HFFc6 (cell line): Measurements from ENCODE around the gene RBP5. TPM values are rescaled to one million over a fixed set of nuclear protein-coding genes. Genes with fewer than 3 reads are reported as not detected.

Source experiments
- DNase-seq: peaks from one replicate; pipeline ENCODE4 v3.0.0-alpha.2; 2018
- H3K27ac Mint-ChIP-seq: 2 replicates; pipeline ENCODE4 v1.8.0; 2020; ENCODE audit warnings: mild to moderate bottlenecking, mixed read lengths
- H3K27me3 Mint-ChIP-seq: 2 replicates; pipeline ENCODE4 v1.8.0; 2021; ENCODE audit warnings: mild to moderate bottlenecking, moderate library complexity, mixed read lengths; ENCODE audit not compliant: insufficient read depth
- H3K36me3 Mint-ChIP-seq: 2 replicates; pipeline ENCODE4 v1.8.0; 2021; ENCODE audit warnings: low read depth, mixed read lengths
- H3K4me1 Mint-ChIP-seq: 2 replicates; pipeline ENCODE4 v1.8.0; 2020; ENCODE audit warnings: low read depth, mixed read lengths
- H3K4me3 Mint-ChIP-seq: 2 replicates; pipeline ENCODE4 v1.8.0; 2020; ENCODE audit warnings: mild to moderate bottlenecking, moderate library complexity, mixed read lengths
- H3K9me3 Mint-ChIP-seq: 2 replicates; pipeline ENCODE4 v1.8.0; 2020; ENCODE audit warnings: mild to moderate bottlenecking, mixed read lengths
- total RNA-seq, 6 experiments: library from RNA; stranded (reverse); fragmentation: NEBNext Ultra II Directional; extraction: Animal tissue kit (Norgen Biotek cat#: 25700); gene quantifications; 2 replicates in 1 of 6; 3 replicates in 5 of 6; pipeline ENCODE4 v1.2.3, GENCODE V29; 2021
- TF ChIP-seq, protein P1 (sequence below): fragments of 200-600 bp; sonication (generic); IDR thresholded peaks from 2 replicates; pipeline ENCODE4 v1.5.0; 2021; ENCODE audit warnings: antibody characterized with exemption, mild to moderate bottlenecking

Gene RBP5
- total RNA-seq, 6 experiments from 2014 or later: not detected

DNA sequence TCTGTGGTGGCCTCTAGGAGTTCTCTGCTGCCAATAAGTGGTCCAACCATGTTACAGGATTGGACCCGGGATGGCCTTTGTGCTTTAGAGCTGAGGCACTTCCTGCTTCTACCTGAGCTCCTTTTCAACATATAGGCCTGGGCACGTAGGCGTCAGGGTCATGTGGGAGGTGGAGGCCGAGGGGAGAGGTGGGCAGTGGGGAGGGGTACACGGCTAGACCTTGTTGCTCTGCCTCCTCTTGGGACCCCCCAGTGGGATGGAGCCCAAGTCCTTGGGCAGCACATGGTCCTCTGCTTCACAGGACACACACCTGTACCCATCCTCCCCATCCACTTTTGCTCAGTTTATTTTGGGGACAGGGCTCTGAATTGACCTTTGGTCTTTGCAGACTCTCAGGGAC is 7.4 kb downstream of the RBP5 start:
- H3K9me3 Mint-ChIP-seq: no peaks in the 10 kb centered on the region
- TF ChIP-seq, protein P1, sequence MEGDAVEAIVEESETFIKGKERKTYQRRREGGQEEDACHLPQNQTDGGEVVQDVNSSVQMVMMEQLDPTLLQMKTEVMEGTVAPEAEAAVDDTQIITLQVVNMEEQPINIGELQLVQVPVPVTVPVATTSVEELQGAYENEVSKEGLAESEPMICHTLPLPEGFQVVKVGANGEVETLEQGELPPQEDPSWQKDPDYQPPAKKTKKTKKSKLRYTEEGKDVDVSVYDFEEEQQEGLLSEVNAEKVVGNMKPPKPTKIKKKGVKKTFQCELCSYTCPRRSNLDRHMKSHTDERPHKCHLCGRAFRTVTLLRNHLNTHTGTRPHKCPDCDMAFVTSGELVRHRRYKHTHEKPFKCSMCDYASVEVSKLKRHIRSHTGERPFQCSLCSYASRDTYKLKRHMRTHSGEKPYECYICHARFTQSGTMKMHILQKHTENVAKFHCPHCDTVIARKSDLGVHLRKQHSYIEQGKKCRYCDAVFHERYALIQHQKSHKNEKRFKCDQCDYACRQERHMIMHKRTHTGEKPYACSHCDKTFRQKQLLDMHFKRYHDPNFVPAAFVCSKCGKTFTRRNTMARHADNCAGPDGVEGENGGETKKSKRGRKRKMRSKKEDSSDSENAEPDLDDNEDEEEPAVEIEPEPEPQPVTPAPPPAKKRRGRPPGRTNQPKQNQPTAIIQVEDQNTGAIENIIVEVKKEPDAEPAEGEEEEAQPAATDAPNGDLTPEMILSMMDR: no peak
- no peaks in the 10 kb centered on the region for H3K36me3 Mint-ChIP-seq
- no peak for DNase-seq
- no peak overlapping the region for H3K27ac Mint-ChIP-seq
- peaks cover 2% of the 10 kb centered on the region; the same call in 1 of the 2 replicates for H3K4me1 Mint-ChIP-seq
- H3K4me3 Mint-ChIP-seq: no peak overlapping the region
- peaks cover 1% of the 10 kb centered on the region for H3K27me3 Mint-ChIP-seq

DNA sequence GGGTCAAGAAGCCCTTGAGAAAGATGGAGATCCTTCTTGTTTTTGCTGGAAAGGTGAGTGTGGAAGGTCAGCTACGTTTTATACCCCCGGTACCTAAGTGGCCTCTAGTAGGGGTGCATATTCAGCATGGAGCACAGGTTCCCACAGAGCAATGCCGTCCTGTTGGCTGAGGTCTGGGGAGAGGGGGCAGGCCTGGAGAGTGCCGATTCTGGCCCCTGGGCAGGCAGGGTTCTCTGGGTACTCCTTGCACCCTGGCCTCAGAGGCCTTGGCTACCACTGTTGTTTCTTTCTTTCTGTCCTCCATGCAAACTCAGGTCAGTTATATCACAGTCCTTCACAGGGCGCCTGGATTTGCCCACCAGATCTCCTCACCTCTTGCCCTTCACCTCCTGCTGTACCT is 8.5 kb downstream of the RBP5 start:
- H3K36me3 Mint-ChIP-seq: peaks cover under 1% of the 10 kb centered on the region; the same call in 1 of the 2 replicates
- H3K4me1 Mint-ChIP-seq: peaks cover 5% of the 10 kb centered on the region; the same call in 1 of the 2 replicates
- TF ChIP-seq, protein P1: no peak
- no peak for DNase-seq
- no peaks in the 10 kb centered on the region for H3K9me3 Mint-ChIP-seq
- H3K27me3 Mint-ChIP-seq: peaks cover 1% of the 10 kb centered on the region
- no peak overlapping the region for H3K4me3 Mint-ChIP-seq
- no peak overlapping the region for H3K27ac Mint-ChIP-seq

DNA sequence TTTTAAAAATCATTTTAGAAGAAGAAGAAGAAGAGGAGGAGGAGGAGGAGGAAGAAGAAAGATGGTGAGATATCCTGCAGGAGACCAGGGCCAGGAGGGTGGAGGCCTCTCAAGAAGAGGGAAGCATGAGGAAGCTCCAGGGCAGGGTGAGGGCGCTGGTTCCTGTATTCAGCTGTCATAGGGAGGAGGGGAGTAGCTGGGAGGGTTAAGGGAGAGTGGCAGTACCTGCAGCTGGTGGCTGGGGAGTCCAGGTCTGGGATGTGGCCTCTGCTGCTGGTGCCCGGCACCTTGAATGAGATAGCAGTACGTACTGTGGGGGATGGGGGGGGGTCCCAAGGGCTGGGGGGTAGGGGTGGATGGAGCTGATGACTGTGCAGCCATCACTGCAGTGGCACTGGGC is 9.8 kb downstream of the RBP5 start:
- TF ChIP-seq, protein P1: no peak
- H3K4me1 Mint-ChIP-seq: peaks cover 5% of the 10 kb centered on the region; the same call in 1 of the 2 replicates
- H3K27me3 Mint-ChIP-seq: no peaks in the 10 kb centered on the region; the same call in 1 of the 2 replicates
- H3K4me3 Mint-ChIP-seq: no peak overlapping the region
- no peak overlapping the region for H3K27ac Mint-ChIP-seq
- no peak for DNase-seq
- H3K36me3 Mint-ChIP-seq: peaks cover 10% of the 10 kb centered on the region; the same call in 1 of the 2 replicates
- H3K9me3 Mint-ChIP-seq: no peaks in the 10 kb centered on the region

DNA sequence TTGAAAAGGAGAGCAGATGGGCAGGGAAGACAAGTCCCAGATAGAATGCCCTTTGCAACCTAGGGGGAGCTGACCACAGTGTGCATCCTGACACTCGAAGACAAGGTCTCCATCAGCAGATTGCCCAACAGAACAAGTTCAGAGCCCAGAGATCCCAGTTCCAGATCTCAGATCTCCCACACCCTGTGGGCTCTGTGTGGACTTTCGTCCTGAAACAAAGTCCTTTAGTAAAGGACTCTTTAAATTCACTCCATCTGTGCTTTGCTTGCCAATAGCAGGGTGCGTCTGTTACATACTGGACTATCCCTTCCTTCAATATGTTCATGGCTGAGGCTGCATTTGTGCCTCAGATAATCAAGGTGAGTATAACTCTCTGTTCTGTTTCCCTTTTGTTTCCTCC is 11.0 kb downstream of the RBP5 start:
- Mint-ChIP-seq H3K36me3 (peaks cover 10% of the 10 kb centered on the region; the same call in 1 of the 2 replicates), H3K9me3 (no peaks in the 10 kb centered on the region), H3K27me3 (no peaks in the 10 kb centered on the region; the same call in 1 of the 2 replicates)

DNA sequence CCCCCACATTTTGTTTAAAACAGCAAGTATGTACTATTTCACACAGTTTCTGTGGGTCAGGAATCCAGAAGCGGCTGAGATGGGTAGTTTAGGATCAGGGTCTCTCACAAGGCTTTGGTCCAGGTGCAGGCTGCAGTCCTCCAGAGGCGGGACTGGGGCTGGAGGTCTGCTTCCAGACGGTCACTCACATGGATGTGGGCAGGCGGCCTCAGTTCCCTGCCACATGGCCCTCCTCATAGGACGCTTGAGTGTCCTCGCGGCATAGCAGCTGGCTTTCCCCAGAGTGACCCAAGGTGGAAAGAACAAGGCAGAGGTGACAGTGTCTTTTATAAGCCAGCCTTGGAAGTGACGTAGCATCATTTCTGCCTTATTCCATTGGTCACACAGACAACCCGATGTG is 11.8 kb downstream of the RBP5 start:
- Mint-ChIP-seq H3K4me1 (peaks cover 5% of the 10 kb centered on the region), H3K9me3 (no peaks in the 10 kb centered on the region), H3K27ac (no peak overlapping the region), H3K36me3 (peaks cover 10% of the 10 kb centered on the region; the same call in 1 of the 2 replicates), H3K27me3 (no peaks in the 10 kb centered on the region; the same call in 1 of the 2 replicates), H3K4me3 (no peak overlapping the region)
- TF ChIP-seq, protein P1: no peak
- DNase-seq: no peak

More for the DNA sequence above, 11.0 kb downstream of the RBP5 start:
- H3K27ac Mint-ChIP-seq: no peak overlapping the region
- no peak for DNase-seq
- TF ChIP-seq, protein P1: no peak
- peaks cover 5% of the 10 kb centered on the region for H3K4me1 Mint-ChIP-seq
- H3K4me3 Mint-ChIP-seq: no peak overlapping the region
